Measurements from ENCODE around the gene HRH2.

DNA sequence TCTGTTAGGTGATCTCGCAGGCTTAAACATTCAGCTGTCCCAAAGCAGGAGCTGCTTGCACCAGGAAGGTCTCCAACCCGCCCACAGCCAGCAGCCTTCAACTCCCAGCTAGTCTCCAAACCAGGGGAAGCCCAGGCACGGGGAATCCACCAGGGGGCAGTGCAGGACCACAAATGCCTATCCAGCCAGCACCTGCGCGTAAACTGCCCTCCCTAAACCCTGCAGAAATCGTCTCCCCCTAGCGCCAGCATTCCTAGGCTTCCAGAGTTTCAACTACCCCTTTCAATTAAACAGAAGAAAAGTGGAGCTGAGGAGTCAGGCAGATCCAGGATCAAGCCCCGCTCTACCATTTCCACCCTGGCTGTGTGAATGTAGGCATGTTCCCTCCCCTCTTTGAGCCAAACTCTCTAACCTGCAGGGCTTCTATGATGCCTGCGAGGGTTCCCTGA lies 72.0 kb downstream of the HRH2 start:
- TF ChIP-seq, protein P1, sequence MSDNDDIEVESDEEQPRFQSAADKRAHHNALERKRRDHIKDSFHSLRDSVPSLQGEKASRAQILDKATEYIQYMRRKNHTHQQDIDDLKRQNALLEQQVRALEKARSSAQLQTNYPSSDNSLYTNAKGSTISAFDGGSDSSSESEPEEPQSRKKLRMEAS (CRISPR knock-in tag; IDR thresholded peaks at IDR 0.05) = no peak
- TF ChIP-seq TP53 (CRISPR knock-in tag; IDR thresholded peaks at IDR 0.05) (no peak), ZNF232 (CRISPR knock-in tag; IDR thresholded peaks at IDR 0.05) (no peak; the same call in 1 of the 2 replicates), ELF4 (CRISPR knock-in tag; IDR thresholded peaks at IDR 0.05; ENCODE audit: low read depth) (no peak), ZBTB21 (CRISPR knock-in tag; IDR thresholded peaks at IDR 0.05; ENCODE audit: borderline replicate concordance) (no peak), ZNF416 (CRISPR knock-in tag; IDR thresholded peaks at IDR 0.05) (no peak), MYBL2 (CRISPR knock-in tag; IDR thresholded peaks at IDR 0.05) (no peak), IRF2 (CRISPR knock-in tag; IDR thresholded peaks at IDR 0.05; ENCODE audit: borderline replicate concordance, low read depth) (no peak), RELA (CRISPR knock-in tag; IDR thresholded peaks at IDR 0.05; ENCODE audit: borderline replicate concordance) (no peak)
- TF ChIP-seq, protein P2, sequence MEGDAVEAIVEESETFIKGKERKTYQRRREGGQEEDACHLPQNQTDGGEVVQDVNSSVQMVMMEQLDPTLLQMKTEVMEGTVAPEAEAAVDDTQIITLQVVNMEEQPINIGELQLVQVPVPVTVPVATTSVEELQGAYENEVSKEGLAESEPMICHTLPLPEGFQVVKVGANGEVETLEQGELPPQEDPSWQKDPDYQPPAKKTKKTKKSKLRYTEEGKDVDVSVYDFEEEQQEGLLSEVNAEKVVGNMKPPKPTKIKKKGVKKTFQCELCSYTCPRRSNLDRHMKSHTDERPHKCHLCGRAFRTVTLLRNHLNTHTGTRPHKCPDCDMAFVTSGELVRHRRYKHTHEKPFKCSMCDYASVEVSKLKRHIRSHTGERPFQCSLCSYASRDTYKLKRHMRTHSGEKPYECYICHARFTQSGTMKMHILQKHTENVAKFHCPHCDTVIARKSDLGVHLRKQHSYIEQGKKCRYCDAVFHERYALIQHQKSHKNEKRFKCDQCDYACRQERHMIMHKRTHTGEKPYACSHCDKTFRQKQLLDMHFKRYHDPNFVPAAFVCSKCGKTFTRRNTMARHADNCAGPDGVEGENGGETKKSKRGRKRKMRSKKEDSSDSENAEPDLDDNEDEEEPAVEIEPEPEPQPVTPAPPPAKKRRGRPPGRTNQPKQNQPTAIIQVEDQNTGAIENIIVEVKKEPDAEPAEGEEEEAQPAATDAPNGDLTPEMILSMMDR (IDR thresholded peaks at IDR 0.05) = peak; percentile 98
- TF ChIP-seq, protein P3, sequence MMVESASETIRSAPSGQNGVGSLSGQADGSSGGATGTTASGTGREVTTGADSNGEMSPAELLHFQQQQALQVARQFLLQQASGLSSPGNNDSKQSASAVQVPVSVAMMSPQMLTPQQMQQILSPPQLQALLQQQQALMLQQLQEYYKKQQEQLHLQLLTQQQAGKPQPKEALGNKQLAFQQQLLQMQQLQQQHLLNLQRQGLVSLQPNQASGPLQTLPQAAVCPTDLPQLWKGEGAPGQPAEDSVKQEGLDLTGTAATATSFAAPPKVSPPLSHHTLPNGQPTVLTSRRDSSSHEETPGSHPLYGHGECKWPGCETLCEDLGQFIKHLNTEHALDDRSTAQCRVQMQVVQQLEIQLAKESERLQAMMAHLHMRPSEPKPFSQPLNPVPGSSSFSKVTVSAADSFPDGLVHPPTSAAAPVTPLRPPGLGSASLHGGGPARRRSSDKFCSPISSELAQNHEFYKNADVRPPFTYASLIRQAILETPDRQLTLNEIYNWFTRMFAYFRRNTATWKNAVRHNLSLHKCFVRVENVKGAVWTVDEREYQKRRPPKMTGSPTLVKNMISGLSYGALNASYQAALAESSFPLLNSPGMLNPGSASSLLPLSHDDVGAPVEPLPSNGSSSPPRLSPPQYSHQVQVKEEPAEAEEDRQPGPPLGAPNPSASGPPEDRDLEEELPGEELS (CRISPR knock-in tag; IDR thresholded peaks at IDR 0.05) = no peak
- TF ChIP-seq, protein P4, sequence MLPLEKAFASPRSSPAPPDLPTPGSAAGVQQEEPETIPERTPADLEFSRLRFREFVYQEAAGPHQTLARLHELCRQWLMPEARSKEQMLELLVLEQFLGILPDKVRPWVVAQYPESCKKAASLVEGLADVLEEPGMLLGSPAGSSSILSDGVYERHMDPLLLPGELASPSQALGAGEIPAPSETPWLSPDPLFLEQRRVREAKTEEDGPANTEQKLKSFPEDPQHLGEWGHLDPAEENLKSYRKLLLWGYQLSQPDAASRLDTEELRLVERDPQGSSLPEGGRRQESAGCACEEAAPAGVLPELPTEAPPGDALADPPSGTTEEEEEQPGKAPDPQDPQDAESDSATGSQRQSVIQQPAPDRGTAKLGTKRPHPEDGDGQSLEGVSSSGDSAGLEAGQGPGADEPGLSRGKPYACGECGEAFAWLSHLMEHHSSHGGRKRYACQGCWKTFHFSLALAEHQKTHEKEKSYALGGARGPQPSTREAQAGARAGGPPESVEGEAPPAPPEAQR (CRISPR knock-in tag; IDR thresholded peaks at IDR 0.05) = no peak
- TF ChIP-seq, protein P5, sequence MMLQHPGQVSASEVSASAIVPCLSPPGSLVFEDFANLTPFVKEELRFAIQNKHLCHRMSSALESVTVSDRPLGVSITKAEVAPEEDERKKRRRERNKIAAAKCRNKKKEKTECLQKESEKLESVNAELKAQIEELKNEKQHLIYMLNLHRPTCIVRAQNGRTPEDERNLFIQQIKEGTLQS (CRISPR knock-in tag; conservative IDR thresholded peaks at IDR 0.05) = no peak
- TF ChIP-seq, protein P6, sequence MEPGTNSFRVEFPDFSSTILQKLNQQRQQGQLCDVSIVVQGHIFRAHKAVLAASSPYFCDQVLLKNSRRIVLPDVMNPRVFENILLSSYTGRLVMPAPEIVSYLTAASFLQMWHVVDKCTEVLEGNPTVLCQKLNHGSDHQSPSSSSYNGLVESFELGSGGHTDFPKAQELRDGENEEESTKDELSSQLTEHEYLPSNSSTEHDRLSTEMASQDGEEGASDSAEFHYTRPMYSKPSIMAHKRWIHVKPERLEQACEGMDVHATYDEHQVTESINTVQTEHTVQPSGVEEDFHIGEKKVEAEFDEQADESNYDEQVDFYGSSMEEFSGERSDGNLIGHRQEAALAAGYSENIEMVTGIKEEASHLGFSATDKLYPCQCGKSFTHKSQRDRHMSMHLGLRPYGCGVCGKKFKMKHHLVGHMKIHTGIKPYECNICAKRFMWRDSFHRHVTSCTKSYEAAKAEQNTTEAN (CRISPR knock-in tag; IDR thresholded peaks at IDR 0.05) = no peak

All from WTC11 (cell line).